OCI-LY1 (cell line): ENCODE results near the gene CLDN34.

Experiments used
- CTCF ChIP-seq: fragments of 200-600 bp; sonication (generic), shearing (Covaris generic); IDR thresholded peaks from 2 replicates; pipeline ENCODE4 v1.5.1; 2017; ENCODE audit warnings: mild to moderate bottlenecking, antibody characterized with exemption, low read length, moderate library complexity, mixed read lengths
- EZH2 ChIP-seq: fragments of 200-600 bp; sonication (generic), shearing (Covaris generic); IDR thresholded peaks from 2 replicates; pipeline ENCODE4 v1.8.0; 2017; ENCODE audit warnings: borderline replicate concordance, mixed run types, mild to moderate bottlenecking, antibody characterized with exemption, low read length, moderate library complexity, mixed read lengths

GRCh38 chrX:10009741-10010140 is 42.6 kb downstream of the CLDN34 start:
- TF ChIP-seq EZH2 = no peak
- no peak for TF ChIP-seq CTCF
